D721Med (cell line): ENCODE results near the gene FBXW9.
"Not testable (repeated sequence)": the region's sequence is repeated elsewhere in the genome, so short reads cannot be mapped to it uniquely, and the experiment has no call there.

ENCODE experiments used
- DNase-seq: peaks from one replicate; pipeline ENCODE4 v3.0.0; 2011; ENCODE audit warnings: low spot score; ENCODE audit not compliant: insufficient read length
- FAIRE-seq: peaks from 2 replicates; lab custom pipeline; 2011; peaks lifted over from hg19 to GRCh38; lab: Jason Lieb, UNC
- CTCF ChIP-seq: IDR thresholded peaks from 2 replicates; pipeline ENCODE4 v1.5.1; 2012; ENCODE audit warnings: mild to moderate bottlenecking, control low read depth; ENCODE audit not compliant: insufficient read depth; ENCODE audit errors: missing control alignments

The FBXW9 gene

GRCh38 chr19:12722566-12723380 is 26.3 kb upstream of the FBXW9 start:
- DNase-seq (peak; percentile 94), FAIRE-seq (peak; percentile 21)
- no peak for TF ChIP-seq CTCF

- TF ChIP-seq CTCF = no peak
- DNase-seq (peak; percentile 60), FAIRE-seq (no peak)
These were observed 25.5 kb upstream of the FBXW9 start for GRCh38 chr19:12721656-12722565.

- TF ChIP-seq CTCF = no peak
- DNase-seq (no peak), FAIRE-seq (no peak)
These were observed 24.6 kb upstream of the FBXW9 start for GRCh38 chr19:12720851-12721655.

- DNase-seq (no peak), FAIRE-seq (no peak)
These were observed 23.9 kb upstream of the FBXW9 start for GRCh38 chr19:12720296-12720695.

GRCh38 chr19:12715929-12716328 is 19.5 kb upstream of the FBXW9 start:
- no peak for DNase-seq
- TF ChIP-seq CTCF = no peak
- FAIRE-seq = no peak

More at GRCh38 chr19:12720296-12720695, 23.9 kb upstream of the FBXW9 start:
- TF ChIP-seq CTCF = no peak

GRCh38 chr19:12715102-12715501 is 18.7 kb upstream of the FBXW9 start:
- no peak for TF ChIP-seq CTCF
- DNase-seq (no peak), FAIRE-seq (no peak)

GRCh38 chr19:12713304-12713703 is 16.9 kb upstream of the FBXW9 start:
- FAIRE-seq, DNase-seq: not testable (repeated sequence)
